ENCODE measurements around the gene MPI. TPM values are rescaled to one million over a fixed set of nuclear protein-coding genes. Genes with fewer than 3 reads are reported as not detected.

Gene MPI
- total and polyA plus RNA-seq, 2 experiments from 2014 or later, result 18.0 to 74.2 TPM

GRCh38 chr15:74844319-74845207 lies 45.3 kb upstream of the MPI start:
- ATAC-seq (no peak), DNase-seq (ENCODE audit: low spot score) (no peak)
- Mint-ChIP-seq H3K4me3 (no peak overlapping the region; the same call in 2 of the 3 replicates), H3K27me3 (ENCODE audit: insufficient read depth, low read depth, poor library complexity) (peaks cover 16% of the 10 kb centered on the region), H3K4me1 (peaks cover 22% of the 10 kb centered on the region), H3K27ac (no peak overlapping the region), H3K9me3 (no peaks in the 10 kb centered on the region), H3K36me3 (ENCODE audit: low read depth) (peaks cover 30% of the 10 kb centered on the region)
- Histone ChIP-seq H3K79me2 (replicated peaks; ENCODE audit: insufficient read depth) (no peaks in the 10 kb centered on the region), H3F3A (replicated peaks; ENCODE audit: low read depth) (0 out of 2 replicates have a peak, but pooled peaks cover 5% of the 10 kb centered on the region), H3K4me1 (ENCODE audit: insufficient read depth) (peaks cover 9% of the 10 kb centered on the region), H3K9me2 (ENCODE audit: insufficient read depth) (no peaks in the 10 kb centered on the region), H3K4me3 (no peak overlapping the region), H4K20me1 (replicated peaks; ENCODE audit: insufficient read depth) (no peaks in the 10 kb centered on the region; the same call in 1 of the 2 replicates), H3K27ac (ENCODE audit: low read depth) (no peak overlapping the region), H3K27me3 (ENCODE audit: insufficient read depth) (no peaks in the 10 kb centered on the region), H3K36me3 (ENCODE audit: insufficient read depth) (no peaks in the 10 kb centered on the region; the same call in 1 of the 2 replicates), H3K4me2 (no peak overlapping the region), H2AFZ (no peak overlapping the region)
- no peak for TF ChIP-seq JUNB (IDR thresholded peaks at IDR 0.05; ENCODE audit: unreplicated experiment)
- TF ChIP-seq ZNF114 (CRISPR knock-in tag; IDR thresholded peaks at IDR 0.05), result no peak
- no peak for TF ChIP-seq EZH2 (IDR thresholded peaks at IDR 0.05; ENCODE audit: low read depth, unreplicated experiment)
- no peak for TF ChIP-seq EZH2phosphoT487 (IDR thresholded peaks at IDR 0.05; ENCODE audit: unreplicated experiment)
- no peak for TF ChIP-seq POLR2AphosphoS5 (IDR thresholded peaks at IDR 0.05; ENCODE audit: low read depth)
- no peak for TF ChIP-seq ZNF331 (CRISPR knock-in tag; IDR thresholded peaks at IDR 0.05; ENCODE audit: low read depth)
- no peak for TF ChIP-seq NANOG (IDR thresholded peaks at IDR 0.05; ENCODE audit: borderline replicate concordance)
- TF ChIP-seq, protein P1, sequence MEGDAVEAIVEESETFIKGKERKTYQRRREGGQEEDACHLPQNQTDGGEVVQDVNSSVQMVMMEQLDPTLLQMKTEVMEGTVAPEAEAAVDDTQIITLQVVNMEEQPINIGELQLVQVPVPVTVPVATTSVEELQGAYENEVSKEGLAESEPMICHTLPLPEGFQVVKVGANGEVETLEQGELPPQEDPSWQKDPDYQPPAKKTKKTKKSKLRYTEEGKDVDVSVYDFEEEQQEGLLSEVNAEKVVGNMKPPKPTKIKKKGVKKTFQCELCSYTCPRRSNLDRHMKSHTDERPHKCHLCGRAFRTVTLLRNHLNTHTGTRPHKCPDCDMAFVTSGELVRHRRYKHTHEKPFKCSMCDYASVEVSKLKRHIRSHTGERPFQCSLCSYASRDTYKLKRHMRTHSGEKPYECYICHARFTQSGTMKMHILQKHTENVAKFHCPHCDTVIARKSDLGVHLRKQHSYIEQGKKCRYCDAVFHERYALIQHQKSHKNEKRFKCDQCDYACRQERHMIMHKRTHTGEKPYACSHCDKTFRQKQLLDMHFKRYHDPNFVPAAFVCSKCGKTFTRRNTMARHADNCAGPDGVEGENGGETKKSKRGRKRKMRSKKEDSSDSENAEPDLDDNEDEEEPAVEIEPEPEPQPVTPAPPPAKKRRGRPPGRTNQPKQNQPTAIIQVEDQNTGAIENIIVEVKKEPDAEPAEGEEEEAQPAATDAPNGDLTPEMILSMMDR (conservative IDR thresholded peaks at IDR 0.05; ENCODE audit: low read depth in 2 of 2), result no peak
- TF ChIP-seq REST (IDR thresholded peaks at IDR 0.05; ENCODE audit: unreplicated experiment), result no peak
- TF ChIP-seq CREB1 (CRISPR knock-in tag; IDR thresholded peaks at IDR 0.05; ENCODE audit: low read depth), result no peak
- TF ChIP-seq, protein P2, sequence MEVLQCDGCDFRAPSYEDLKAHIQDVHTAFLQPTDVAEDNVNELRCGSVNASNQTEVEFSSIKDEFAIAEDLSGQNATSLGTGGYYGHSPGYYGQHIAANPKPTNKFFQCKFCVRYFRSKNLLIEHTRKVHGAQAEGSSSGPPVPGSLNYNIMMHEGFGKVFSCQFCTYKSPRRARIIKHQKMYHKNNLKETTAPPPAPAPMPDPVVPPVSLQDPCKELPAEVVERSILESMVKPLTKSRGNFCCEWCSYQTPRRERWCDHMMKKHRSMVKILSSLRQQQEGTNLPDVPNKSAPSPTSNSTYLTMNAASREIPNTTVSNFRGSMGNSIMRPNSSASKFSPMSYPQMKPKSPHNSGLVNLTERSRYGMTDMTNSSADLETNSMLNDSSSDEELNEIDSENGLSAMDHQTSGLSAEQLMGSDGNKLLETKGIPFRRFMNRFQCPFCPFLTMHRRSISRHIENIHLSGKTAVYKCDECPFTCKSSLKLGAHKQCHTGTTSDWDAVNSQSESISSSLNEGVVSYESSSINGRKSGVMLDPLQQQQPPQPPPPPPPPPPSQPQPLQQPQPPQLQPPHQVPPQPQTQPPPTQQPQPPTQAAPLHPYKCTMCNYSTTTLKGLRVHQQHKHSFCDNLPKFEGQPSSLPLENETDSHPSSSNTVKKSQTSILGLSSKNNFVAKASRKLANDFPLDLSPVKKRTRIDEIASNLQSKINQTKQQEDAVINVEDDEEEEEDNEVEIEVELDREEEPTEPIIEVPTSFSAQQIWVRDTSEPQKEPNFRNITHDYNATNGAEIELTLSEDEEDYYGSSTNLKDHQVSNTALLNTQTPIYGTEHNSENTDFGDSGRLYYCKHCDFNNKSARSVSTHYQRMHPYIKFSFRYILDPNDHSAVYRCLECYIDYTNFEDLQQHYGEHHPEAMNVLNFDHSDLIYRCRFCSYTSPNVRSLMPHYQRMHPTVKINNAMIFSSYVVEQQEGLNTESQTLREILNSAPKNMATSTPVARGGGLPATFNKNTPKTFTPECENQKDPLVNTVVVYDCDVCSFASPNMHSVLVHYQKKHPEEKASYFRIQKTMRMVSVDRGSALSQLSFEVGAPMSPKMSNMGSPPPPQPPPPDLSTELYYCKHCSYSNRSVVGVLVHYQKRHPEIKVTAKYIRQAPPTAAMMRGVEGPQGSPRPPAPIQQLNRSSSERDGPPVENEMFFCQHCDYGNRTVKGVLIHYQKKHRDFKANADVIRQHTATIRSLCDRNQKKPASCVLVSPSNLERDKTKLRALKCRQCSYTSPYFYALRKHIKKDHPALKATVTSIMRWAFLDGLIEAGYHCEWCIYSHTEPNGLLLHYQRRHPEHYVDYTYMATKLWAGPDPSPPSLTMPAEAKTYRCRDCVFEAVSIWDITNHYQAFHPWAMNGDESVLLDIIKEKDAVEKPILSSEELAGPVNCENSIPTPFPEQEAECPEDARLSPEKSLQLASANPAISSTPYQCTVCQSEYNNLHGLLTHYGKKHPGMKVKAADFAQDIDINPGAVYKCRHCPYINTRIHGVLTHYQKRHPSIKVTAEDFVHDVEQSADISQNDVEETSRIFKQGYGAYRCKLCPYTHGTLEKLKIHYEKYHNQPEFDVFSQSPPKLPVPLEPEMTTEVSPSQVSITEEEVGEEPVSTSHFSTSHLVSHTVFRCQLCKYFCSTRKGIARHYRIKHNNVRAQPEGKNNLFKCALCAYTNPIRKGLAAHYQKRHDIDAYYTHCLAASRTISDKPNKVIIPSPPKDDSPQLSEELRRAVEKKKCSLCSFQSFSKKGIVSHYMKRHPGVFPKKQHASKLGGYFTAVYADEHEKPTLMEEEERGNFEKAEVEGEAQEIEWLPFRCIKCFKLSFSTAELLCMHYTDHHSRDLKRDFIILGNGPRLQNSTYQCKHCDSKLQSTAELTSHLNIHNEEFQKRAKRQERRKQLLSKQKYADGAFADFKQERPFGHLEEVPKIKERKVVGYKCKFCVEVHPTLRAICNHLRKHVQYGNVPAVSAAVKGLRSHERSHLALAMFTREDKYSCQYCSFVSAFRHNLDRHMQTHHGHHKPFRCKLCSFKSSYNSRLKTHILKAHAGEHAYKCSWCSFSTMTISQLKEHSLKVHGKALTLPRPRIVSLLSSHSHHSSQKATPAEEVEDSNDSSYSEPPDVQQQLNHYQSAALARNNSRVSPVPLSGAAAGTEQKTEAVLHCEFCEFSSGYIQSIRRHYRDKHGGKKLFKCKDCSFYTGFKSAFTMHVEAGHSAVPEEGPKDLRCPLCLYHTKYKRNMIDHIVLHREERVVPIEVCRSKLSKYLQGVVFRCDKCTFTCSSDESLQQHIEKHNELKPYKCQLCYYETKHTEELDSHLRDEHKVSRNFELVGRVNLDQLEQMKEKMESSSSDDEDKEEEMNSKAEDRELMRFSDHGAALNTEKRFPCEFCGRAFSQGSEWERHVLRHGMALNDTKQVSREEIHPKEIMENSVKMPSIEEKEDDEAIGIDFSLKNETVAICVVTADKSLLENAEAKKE (CRISPR knock-in tag; IDR thresholded peaks at IDR 0.05), result no peak

Data from GM23338 (cell line).